Skeletal muscle tissue (tissue), 4 donors: ENCODE results near the gene WNT2B. TPM values are rescaled to one million over a fixed set of nuclear protein-coding genes. Genes with fewer than 3 reads are reported as not detected.

Experiments
- H3K27ac ChIP-seq: one replicate; pipeline ENCODE4 v1.7.0; 2013; ENCODE audit warnings: mild to moderate bottlenecking, low read depth, low read length, inconsistent platforms
- H3K27me3 ChIP-seq, 3 donors: one replicate each; pipeline ENCODE4 v1.7.0; 2013; ENCODE audit warnings: low read length in 3 of 3; ENCODE audit not compliant: control insufficient read depth in 3 of 3, insufficient read depth in 3 of 3
- H3K36me3 ChIP-seq, 3 donors: one replicate each; pipeline ENCODE4 v1.7.0; 2013; ENCODE audit warnings: low read length in 3 of 3; ENCODE audit not compliant: control insufficient read depth in 3 of 3, insufficient read depth in 3 of 3
- H3K4me1 ChIP-seq, 3 donors: one replicate each; pipeline ENCODE4 v1.7.0; 2013; ENCODE audit warnings: low read length in 3 of 3, mild to moderate bottlenecking in 3 of 3; ENCODE audit not compliant: control insufficient read depth in 3 of 3, insufficient read depth in 3 of 3
- H3K4me3 ChIP-seq, 3 donors: one replicate each; pipeline ENCODE4 v1.7.0; 2013; ENCODE audit warnings: low read length in 3 of 3
- H3K9ac ChIP-seq, 3 donors: one replicate each; pipeline ENCODE4 v1.7.0; 2013; ENCODE audit warnings: low read length in 3 of 3, mild to moderate bottlenecking in 3 of 3, moderate library complexity in 2 of 3, low read depth in 1 of 3
- H3K9me3 ChIP-seq, 3 donors: one replicate each; pipeline ENCODE4 v1.7.0; 2013; ENCODE audit warnings: low read length in 3 of 3; ENCODE audit not compliant: control insufficient read depth in 3 of 3
- total RNA-seq: library from RNA; depleted of rRNA; stranded (reverse); fragments of >200 nt; gene quantifications from one replicate; pipeline ENCODE4 v1.2.3, GENCODE V29; 2014
- donor health status: Osteomylitis.

The WNT2B gene
- total RNA-seq, 1 donor from 2014 or later, result 6.3 TPM

GRCh38 chr1:112518186-112518585 lies 9.4 kb downstream of the WNT2B start:
- Histone ChIP-seq H3K9me3 (no peaks in the 10 kb centered on the region), H3K9ac (no peak overlapping the region), H3K4me1 (peaks cover 0 to 5% (median 0%) of the 10 kb centered on the region in 3 donors), H3K27ac (no peak overlapping the region), H3K36me3 (peaks cover 0 to 2% (median 0%) of the 10 kb centered on the region in 3 donors), H3K27me3 (no peaks in the 10 kb centered on the region), H3K4me3 (no peak overlapping the region)

GRCh38 chr1:112520166-112520565 lies 11.4 kb downstream of the WNT2B start:
- Histone ChIP-seq H3K27ac (no peak overlapping the region), H3K4me3 (no peak overlapping the region), H3K27me3 (no peaks in the 10 kb centered on the region), H3K9ac (no peak overlapping the region), H3K4me1 (peaks cover 0 to 5% (median 2%) of the 10 kb centered on the region in 3 donors), H3K9me3 (no peaks in the 10 kb centered on the region), H3K36me3 (peaks cover 0 to 6% (median 0%) of the 10 kb centered on the region in 3 donors)

GRCh38 chr1:112522621-112523020 lies 13.9 kb downstream of the WNT2B start:
- H3K4me1 ChIP-seq, result peaks cover 0 to 2% (median 0%) of the 10 kb centered on the region in 3 donors
- peaks cover 0 to 9% (median 7%) of the 10 kb centered on the region in 3 donors for H3K36me3 ChIP-seq
- no peak overlapping the region for H3K9ac ChIP-seq
- H3K4me3 ChIP-seq, result no peak overlapping the region
- no peaks in the 10 kb centered on the region for H3K27me3 ChIP-seq
- H3K27ac ChIP-seq, result no peak overlapping the region
- H3K9me3 ChIP-seq, result no peaks in the 10 kb centered on the region

GRCh38 chr1:112524251-112524650 lies 15.5 kb downstream of the WNT2B start:
- peak overlapping the region in 1 of 3 donors; percentile 18 for H3K9ac ChIP-seq
- H3K36me3 ChIP-seq, result peaks cover 3 to 11% (median 7%) of the 10 kb centered on the region in 3 donors
- no peaks in the 10 kb centered on the region for H3K27me3 ChIP-seq
- no peak overlapping the region for H3K27ac ChIP-seq
- H3K4me3 ChIP-seq, result no peak overlapping the region
- peaks cover 0 to 2% (median 0%) of the 10 kb centered on the region in 3 donors for H3K4me1 ChIP-seq
- H3K9me3 ChIP-seq, result no peaks in the 10 kb centered on the region

- Histone ChIP-seq H3K4me3 (no peak overlapping the region), H3K27ac (no peak overlapping the region), H3K9ac (no peak overlapping the region), H3K9me3 (no peaks in the 10 kb centered on the region), H3K36me3 (peaks cover 3 to 11% (median 7%) of the 10 kb centered on the region in 3 donors), H3K4me1 (peaks cover 0 to 2% (median 0%) of the 10 kb centered on the region in 3 donors), H3K27me3 (no peaks in the 10 kb centered on the region)
Observed at GRCh38 chr1:112524986-112525385, 16.2 kb downstream of the WNT2B start.

- H3K4me1 ChIP-seq, result peaks cover 0 to 2% (median 0%) of the 10 kb centered on the region in 3 donors
- no peaks in the 10 kb centered on the region for H3K9me3 ChIP-seq
- H3K27ac ChIP-seq, result no peak overlapping the region
- peaks cover 7 to 11% (median 8%) of the 10 kb centered on the region in 3 donors for H3K36me3 ChIP-seq
- H3K27me3 ChIP-seq, result no peaks in the 10 kb centered on the region
- H3K4me3 ChIP-seq, result no peak overlapping the region
- H3K9ac ChIP-seq, result no peak overlapping the region
Observed at GRCh38 chr1:112527266-112528010, 18.7 kb downstream of the WNT2B start.

GRCh38 chr1:112528076-112528475 lies 19.3 kb downstream of the WNT2B start:
- no peak overlapping the region for H3K27ac ChIP-seq
- no peak overlapping the region for H3K4me3 ChIP-seq
- peaks cover 0 to 2% (median 0%) of the 10 kb centered on the region in 3 donors for H3K4me1 ChIP-seq
- H3K9ac ChIP-seq, result no peak overlapping the region
- H3K36me3 ChIP-seq, result peaks cover 7 to 11% (median 8%) of the 10 kb centered on the region in 3 donors
- H3K27me3 ChIP-seq, result no peaks in the 10 kb centered on the region
- H3K9me3 ChIP-seq, result no peaks in the 10 kb centered on the region

GRCh38 chr1:112529301-112529700 lies 20.5 kb downstream of the WNT2B start:
- Histone ChIP-seq H3K9ac (no peak overlapping the region), H3K27ac (no peak overlapping the region), H3K9me3 (no peaks in the 10 kb centered on the region), H3K4me3 (no peak overlapping the region), H3K27me3 (no peaks in the 10 kb centered on the region), H3K36me3 (peaks cover 8 to 11% (median 9%) of the 10 kb centered on the region in 3 donors), H3K4me1 (peaks cover 0 to 2% (median 0%) of the 10 kb centered on the region in 3 donors)

GRCh38 chr1:112530832-112531231 lies 22.1 kb downstream of the WNT2B start:
- Histone ChIP-seq H3K27ac (no peak overlapping the region), H3K27me3 (no peaks in the 10 kb centered on the region), H3K4me1 (no peaks in the 10 kb centered on the region)

GRCh38 chr1:112532064-112532463 lies 23.3 kb downstream of the WNT2B start:
- no peaks in the 10 kb centered on the region for H3K9me3 ChIP-seq
- peaks cover 2 to 8% (median 6%) of the 10 kb centered on the region in 3 donors for H3K36me3 ChIP-seq
- no peak overlapping the region for H3K27ac ChIP-seq
- H3K4me3 ChIP-seq, result no peak overlapping the region
- H3K4me1 ChIP-seq, result no peaks in the 10 kb centered on the region
- H3K27me3 ChIP-seq, result no peaks in the 10 kb centered on the region
- H3K9ac ChIP-seq, result no peak overlapping the region

More at GRCh38 chr1:112530832-112531231, 22.1 kb downstream of the WNT2B start:
- Histone ChIP-seq H3K4me3 (no peak overlapping the region), H3K36me3 (peaks cover 6 to 8% (median 8%) of the 10 kb centered on the region in 3 donors), H3K9ac (no peak overlapping the region), H3K9me3 (no peaks in the 10 kb centered on the region)
